Large intestine (tissue), 3 donors: ENCODE results near the gene TMEM115. TPM values are rescaled to one million over a fixed set of nuclear protein-coding genes. Genes with fewer than 3 reads are reported as not detected.
A peak's percentile ranks its signal among the peaks of the same experiment; 100 is the strongest.

Experiments
- DNase-seq, 2 donors: peaks; one replicate each; pipeline versions ENCODE4 v3.0.0 to v3.0.0-alpha.2; 2013
- H3K27ac ChIP-seq: one replicate; pipeline ENCODE4 v1.5.1; 2013; ENCODE audit warnings: low read length
- H3K27me3 ChIP-seq: 2 replicates; pipeline ENCODE4 v1.6.1; 2013; ENCODE audit warnings: low read length; ENCODE audit not compliant: control insufficient read depth, insufficient read depth
- H3K36me3 ChIP-seq: 2 replicates; pipeline ENCODE4 v1.6.1; 2013; ENCODE audit warnings: low read length; ENCODE audit not compliant: control insufficient read depth, insufficient read depth
- H3K4me1 ChIP-seq: one replicate; pipeline ENCODE4 v1.6.1; 2013; ENCODE audit warnings: low read length; ENCODE audit not compliant: control insufficient read depth, insufficient read depth
- H3K4me3 ChIP-seq: one replicate; pipeline ENCODE4 v1.5.1; 2013; ENCODE audit warnings: low read length
- H3K9me3 ChIP-seq: one replicate; pipeline ENCODE4 v1.6.1; 2013; ENCODE audit warnings: mild to moderate bottlenecking, low read depth, low read length, moderate library complexity; ENCODE audit not compliant: control insufficient read depth
- WGBS: methylation state at CpG from one replicate; pipeline ENCODE4 v1.1.5; 2013; ENCODE audit warnings: low lambda C conversion rate; ENCODE audit not compliant: insufficient coverage; 5-methylcytosine and 5-hydroxymethylcytosine counted together
- polyA plus RNA-seq: library from polyadenylated mRNA; unstranded; fragments of 120-200 nt; gene quantifications from one replicate; pipeline ENCODE4 v1.2.1, GENCODE V29; 2013

TMEM115 gene
- polyA plus RNA-seq, 1 donor, result 44.2 TPM

GRCh38 chr3:50365842-50366220 lies 6.5 kb upstream of the TMEM115 start:
- peaks cover 11% of the 10 kb centered on the region for H3K4me1 ChIP-seq
- peak overlapping the region; percentile 76 for H3K4me3 ChIP-seq
- WGBS, result no CpG with 5 or more reads among the region's 5 CpGs
- no peak for DNase-seq
- no peaks in the 10 kb centered on the region for H3K27me3 ChIP-seq
- no peaks in the 10 kb centered on the region for H3K9me3 ChIP-seq
- no peak overlapping the region for H3K27ac ChIP-seq
- no peaks in the 10 kb centered on the region for H3K36me3 ChIP-seq

- Histone ChIP-seq H3K9me3 (no peaks in the 10 kb centered on the region), H3K4me1 (peaks cover 11% of the 10 kb centered on the region), H3K36me3 (no peaks in the 10 kb centered on the region), H3K27me3 (no peaks in the 10 kb centered on the region), H3K27ac (peak overlapping the region; percentile 59), H3K4me3 (peak overlapping the region; percentile 76)
- WGBS, result no CpG with 5 or more reads among the region's 53 CpGs
- peak; percentile 88 to 92 for DNase-seq
Measured at GRCh38 chr3:50365080-50365841, 5.9 kb upstream of the TMEM115 start.

- no peaks in the 10 kb centered on the region for H3K9me3 ChIP-seq
- no peaks in the 10 kb centered on the region for H3K27me3 ChIP-seq
- no CpG with 5 or more reads among the region's 48 CpGs for WGBS
- H3K27ac ChIP-seq, result no peak overlapping the region
- H3K4me3 ChIP-seq, result peak overlapping the region; percentile 76
- DNase-seq, result peak in 1 of 2 donors; percentile 52
- no peaks in the 10 kb centered on the region for H3K36me3 ChIP-seq
- H3K4me1 ChIP-seq, result peaks cover 11% of the 10 kb centered on the region
Measured at GRCh38 chr3:50364573-50365079, 5.3 kb upstream of the TMEM115 start.

- peaks cover 25% of the 10 kb centered on the region for H3K36me3 ChIP-seq
- peaks cover 36% of the 10 kb centered on the region for H3K4me1 ChIP-seq
- peaks cover 6% of the 10 kb centered on the region for H3K9me3 ChIP-seq
- no peak overlapping the region for H3K4me3 ChIP-seq
- DNase-seq, result no peak
- no peaks in the 10 kb centered on the region for H3K27me3 ChIP-seq
- H3K27ac ChIP-seq, result no peak overlapping the region
- no CpG with 5 or more reads among the region's 8 CpGs for WGBS
Measured at GRCh38 chr3:50359760-50360110, 414 bp upstream of the TMEM115 start.

GRCh38 chr3:50358355-50358910 lies 888 bp downstream of the TMEM115 start:
- peaks cover 38% of the 10 kb centered on the region for H3K36me3 ChIP-seq
- H3K9me3 ChIP-seq, result peaks cover 6% of the 10 kb centered on the region
- H3K27ac ChIP-seq, result peak overlapping the region; percentile 73
- H3K4me1 ChIP-seq, result peaks cover 31% of the 10 kb centered on the region
- no peak for DNase-seq
- H3K4me3 ChIP-seq, result peak overlapping the region; percentile 96
- WGBS, result no CpG with 5 or more reads among the region's 24 CpGs
- H3K27me3 ChIP-seq, result no peaks in the 10 kb centered on the region

GRCh38 chr3:50357481-50357880 lies 1.8 kb downstream of the TMEM115 start:
- H3K36me3 ChIP-seq, result peaks cover 44% of the 10 kb centered on the region
- DNase-seq, result no peak
- peak overlapping the region; percentile 96 for H3K4me3 ChIP-seq
- peaks cover 31% of the 10 kb centered on the region for H3K4me1 ChIP-seq
- no peaks in the 10 kb centered on the region for H3K27me3 ChIP-seq
- no CpG with 5 or more reads among the region's 1 CpG for WGBS
- peaks cover 6% of the 10 kb centered on the region for H3K9me3 ChIP-seq
- peak overlapping the region; percentile 39 for H3K27ac ChIP-seq

- Histone ChIP-seq H3K9me3 (peaks cover 6% of the 10 kb centered on the region), H3K27me3 (no peaks in the 10 kb centered on the region), H3K4me1 (peaks cover 35% of the 10 kb centered on the region), H3K36me3 (peaks cover 49% of the 10 kb centered on the region), H3K4me3 (peak overlapping the region; percentile 96), H3K27ac (peak overlapping the region; percentile 39)
- peak; percentile 78 to 89 for DNase-seq
- no CpG with 5 or more reads among the region's 5 CpGs for WGBS
Measured at GRCh38 chr3:50356553-50356952, 2.8 kb downstream of the TMEM115 start.

- Histone ChIP-seq H3K9me3 (peaks cover 6% of the 10 kb centered on the region), H3K4me1 (peaks cover 40% of the 10 kb centered on the region), H3K27me3 (no peaks in the 10 kb centered on the region), H3K27ac (peak overlapping the region; percentile 13), H3K4me3 (peak overlapping the region; percentile 96), H3K36me3 (peaks cover 50% of the 10 kb centered on the region)
- WGBS, result no CpG with 5 or more reads among the region's 5 CpGs
- no peak for DNase-seq
Measured at GRCh38 chr3:50355829-50356552, 3.3 kb downstream of the TMEM115 start.

- Histone ChIP-seq H3K27me3 (no peaks in the 10 kb centered on the region), H3K4me3 (no peak overlapping the region), H3K36me3 (peaks cover 50% of the 10 kb centered on the region), H3K4me1 (peaks cover 46% of the 10 kb centered on the region), H3K9me3 (peaks cover 6% of the 10 kb centered on the region), H3K27ac (no peak overlapping the region)
- no CpG with 5 or more reads among the region's 7 CpGs for WGBS
- no peak for DNase-seq
Measured at GRCh38 chr3:50354850-50355249, 4.5 kb downstream of the TMEM115 start.

GRCh38 chr3:50354186-50354764 lies 5.0 kb downstream of the TMEM115 start:
- Histone ChIP-seq H3K27me3 (no peaks in the 10 kb centered on the region), H3K4me3 (no peak overlapping the region), H3K27ac (no peak overlapping the region), H3K9me3 (peaks cover 6% of the 10 kb centered on the region), H3K4me1 (peaks cover 52% of the 10 kb centered on the region), H3K36me3 (peaks cover 50% of the 10 kb centered on the region)
- no CpG with 5 or more reads among the region's 5 CpGs for WGBS
- DNase-seq, result no peak
